Measurements from ENCODE around the gene ASAH2B.

ASAH2B gene

GRCh38 chr10:50798297-50798696 lies 58.6 kb downstream of the ASAH2B start:
- DNase-seq (ENCODE audit: low read depth), result no peak

DNA sequence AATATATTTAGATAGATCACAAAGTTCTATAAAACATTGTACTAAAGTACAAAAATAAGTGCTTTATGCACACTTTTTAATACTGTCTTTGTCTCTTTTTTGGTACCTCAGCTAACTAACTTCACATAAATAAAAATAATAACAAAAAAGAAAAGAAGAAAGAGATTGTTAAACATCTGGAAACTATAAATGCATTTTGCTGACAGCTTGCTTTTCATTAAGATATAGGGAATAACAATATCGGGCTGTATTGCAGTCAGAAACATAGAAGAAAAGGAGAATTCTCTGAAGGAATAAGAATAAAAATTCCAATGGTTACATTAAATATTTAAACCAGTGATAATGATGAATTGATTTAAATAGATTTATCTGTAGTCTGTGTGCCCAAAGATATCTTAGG lies 59.9 kb downstream of the ASAH2B start:
- DNase-seq (ENCODE audit: low read depth), result no peak

DNA sequence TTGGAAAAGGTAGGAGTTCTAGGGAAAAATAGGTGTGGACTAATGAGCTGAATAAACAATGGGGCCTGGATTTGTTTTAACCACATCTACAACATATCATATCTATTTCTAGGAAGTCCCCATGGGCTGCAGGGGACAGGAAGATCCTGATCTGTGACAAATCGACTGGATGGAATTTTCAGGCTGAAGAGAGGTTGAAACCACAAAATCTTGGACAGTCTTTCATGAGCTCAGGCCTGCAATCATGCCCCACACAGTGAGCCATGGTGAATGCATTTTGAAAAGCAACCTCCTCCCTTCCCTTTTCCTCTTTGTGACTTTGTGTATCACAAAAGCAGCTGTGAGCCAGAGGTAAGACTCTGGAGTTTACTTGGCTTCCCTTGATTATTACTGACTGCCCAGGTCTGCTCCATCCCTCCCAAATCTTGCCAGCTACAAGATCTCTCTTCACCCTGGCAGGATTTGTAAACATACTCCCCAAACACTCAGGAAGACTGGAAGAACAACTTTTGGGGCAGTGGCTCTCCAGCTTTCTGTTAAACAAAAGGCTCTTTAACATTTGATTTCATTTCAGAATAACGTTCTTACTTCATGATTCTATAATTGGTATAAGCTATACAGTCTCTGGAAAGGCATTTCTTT lies 66.4 kb downstream of the ASAH2B start:
- no peak for DNase-seq (ENCODE audit: low read depth)

GRCh38 chr10:50807851-50808776 lies 68.4 kb downstream of the ASAH2B start:
- DNase-seq (ENCODE audit: low read depth), result no peak
